ENCODE results near the gene C4orf36.
"Not testable (repeated sequence)": the region's sequence is repeated elsewhere in the genome, so short reads cannot be mapped to it uniquely, and the experiment has no call there.

C4orf36 gene

GRCh38 chr4:86917212-86918039, 25.2 kb upstream of the C4orf36 start:
- no peak for DNase-seq (ENCODE audit: extremely low read depth in 1 of 2, low read depth in 1 of 2)

GRCh38 chr4:86916392-86916791, 24.2 kb upstream of the C4orf36 start:
- DNase-seq (ENCODE audit: extremely low read depth in 1 of 2, low read depth in 1 of 2) = no peak

DNA sequence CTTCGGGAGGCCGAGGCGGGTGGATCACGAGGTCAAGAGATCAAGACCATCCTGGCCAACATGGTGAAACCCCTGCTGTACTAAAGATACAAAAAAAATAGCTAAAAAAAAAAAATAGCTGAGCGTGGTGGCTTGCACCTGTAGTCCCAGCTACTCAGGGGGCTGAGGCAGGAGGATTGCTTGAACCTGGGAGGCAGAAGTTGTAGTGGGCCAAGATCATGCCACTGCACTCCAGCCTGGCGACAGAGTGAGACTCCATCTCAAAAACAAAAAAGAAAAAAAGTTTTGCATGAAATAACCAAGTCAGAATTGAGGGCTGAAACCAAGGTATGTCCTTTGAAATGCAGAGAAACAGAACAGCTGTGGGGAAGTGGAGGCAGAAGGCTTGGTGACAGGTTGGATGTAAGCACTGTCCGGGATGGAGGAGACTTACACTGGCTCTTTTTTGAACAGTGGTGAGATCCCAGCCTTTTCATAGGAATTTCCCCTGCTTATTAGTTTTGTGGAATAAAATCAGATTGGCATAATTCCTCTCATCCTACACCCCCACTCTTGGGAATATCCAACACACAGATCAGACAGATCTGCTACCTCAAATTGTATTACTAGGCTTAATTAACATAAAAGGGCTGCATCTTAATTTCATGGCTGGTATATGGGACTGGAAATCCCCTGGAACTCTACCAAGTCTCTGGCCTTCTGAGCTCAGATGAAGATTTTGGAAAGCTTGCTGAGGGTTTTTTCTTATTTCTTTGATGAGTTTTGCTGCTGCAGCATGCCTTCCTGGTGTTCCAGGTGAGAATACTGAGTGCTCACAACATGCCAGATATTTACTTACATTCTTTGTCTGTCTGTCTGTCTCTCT, 18.8 kb upstream of the C4orf36 start:
- no peak for DNase-seq (ENCODE audit: extremely low read depth in 1 of 2, low read depth in 1 of 2)

- DNase-seq (ENCODE audit: extremely low read depth in 1 of 2, low read depth in 1 of 2) = no peak
These were observed 18.1 kb upstream of the C4orf36 start for GRCh38 chr4:86910369-86910768.

- DNase-seq (ENCODE audit: extremely low read depth in 1 of 2, low read depth in 1 of 2) = no peak
These were observed 17.5 kb upstream of the C4orf36 start for GRCh38 chr4:86909546-86910295.

- no peak for DNase-seq (ENCODE audit: extremely low read depth in 1 of 2, low read depth in 1 of 2)
These were observed 16.0 kb upstream of the C4orf36 start for GRCh38 chr4:86908251-86908657.

- DNase-seq (ENCODE audit: extremely low read depth in 1 of 2, low read depth in 1 of 2) = no peak
These were observed 9.6 kb upstream of the C4orf36 start for GRCh38 chr4:86901864-86902263.

GRCh38 chr4:86898562-86898961, 6.3 kb upstream of the C4orf36 start:
- DNase-seq (ENCODE audit: extremely low read depth in 1 of 2, low read depth in 1 of 2) = no peak

DNA sequence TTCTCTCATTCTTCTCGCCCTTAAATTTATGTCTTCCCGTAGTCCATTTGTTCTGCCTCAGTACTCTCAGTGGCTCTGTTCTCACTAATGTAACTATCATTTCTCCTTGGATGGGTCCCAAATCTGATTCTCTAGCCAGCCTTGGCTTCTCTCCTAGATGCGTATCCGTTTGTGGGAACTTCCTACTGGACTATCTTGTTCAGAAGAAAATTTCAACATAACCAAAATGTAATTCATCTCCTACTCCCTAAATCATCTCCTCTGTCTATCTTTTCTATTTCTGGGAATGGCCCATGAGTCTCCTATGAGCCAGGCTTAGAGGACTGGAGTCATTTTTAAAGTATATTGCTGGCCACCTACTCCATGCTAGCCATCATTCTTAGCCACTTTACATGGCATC, 4.4 kb upstream of the C4orf36 start:
- no peak for DNase-seq (ENCODE audit: extremely low read depth in 1 of 2, low read depth in 1 of 2)

DNA sequence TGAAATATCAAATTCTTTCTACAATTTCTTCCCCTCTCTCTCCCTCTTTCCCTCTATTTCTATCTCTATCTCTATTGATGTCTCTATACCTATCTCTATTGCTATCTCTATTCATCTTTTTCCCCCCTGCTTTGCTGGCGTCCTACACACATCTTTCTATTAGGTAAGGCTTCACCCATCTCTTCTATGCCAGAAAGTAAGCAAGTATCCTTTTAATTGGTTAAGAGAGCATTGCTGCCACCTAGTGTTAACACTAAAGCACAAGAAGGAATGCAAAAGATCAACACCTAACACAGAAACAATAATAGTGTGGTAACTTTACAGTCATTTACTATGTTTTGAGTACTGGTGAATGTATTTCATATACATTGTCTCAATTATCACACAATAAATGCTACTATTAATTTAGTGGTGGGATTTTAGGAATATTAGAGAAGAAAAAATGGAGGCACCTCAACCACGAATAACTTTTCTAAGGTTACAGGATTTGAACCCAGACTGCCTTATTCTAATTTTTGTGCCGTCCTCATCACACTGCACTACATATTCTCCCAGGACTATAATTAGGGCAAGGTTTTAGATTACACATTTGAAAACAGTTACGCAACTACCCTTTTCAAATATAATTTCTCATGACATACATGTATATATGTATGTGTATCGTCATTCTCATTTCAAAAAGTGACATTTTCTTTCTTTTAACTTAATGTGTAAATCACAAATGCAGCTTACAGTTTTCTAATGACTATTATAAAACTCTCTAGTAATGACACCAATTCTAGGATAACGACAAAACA, 3.7 kb upstream of the C4orf36 start:
- no peak for DNase-seq (ENCODE audit: extremely low read depth in 1 of 2, low read depth in 1 of 2)

DNA sequence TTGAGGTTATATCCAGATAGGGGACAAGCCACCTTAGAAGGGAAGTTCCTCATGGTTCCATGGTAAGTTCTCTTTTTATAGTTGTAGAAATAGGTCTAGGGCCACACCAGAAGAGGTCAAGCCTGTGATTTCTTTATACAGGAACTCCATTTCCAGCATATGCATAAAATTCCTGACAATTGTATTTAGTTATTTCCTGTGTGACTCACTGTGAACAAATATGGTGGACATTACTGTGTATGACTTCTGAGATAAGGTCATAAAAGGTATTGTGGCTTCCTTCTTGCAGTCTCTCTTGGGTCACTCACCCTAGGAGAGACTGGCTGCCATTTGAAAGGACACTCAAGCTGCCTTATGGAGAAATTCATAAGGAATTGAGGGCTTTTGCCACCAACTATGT, 2.2 kb upstream of the C4orf36 start:
- no peak for DNase-seq (ENCODE audit: extremely low read depth in 1 of 2, low read depth in 1 of 2)

DNA sequence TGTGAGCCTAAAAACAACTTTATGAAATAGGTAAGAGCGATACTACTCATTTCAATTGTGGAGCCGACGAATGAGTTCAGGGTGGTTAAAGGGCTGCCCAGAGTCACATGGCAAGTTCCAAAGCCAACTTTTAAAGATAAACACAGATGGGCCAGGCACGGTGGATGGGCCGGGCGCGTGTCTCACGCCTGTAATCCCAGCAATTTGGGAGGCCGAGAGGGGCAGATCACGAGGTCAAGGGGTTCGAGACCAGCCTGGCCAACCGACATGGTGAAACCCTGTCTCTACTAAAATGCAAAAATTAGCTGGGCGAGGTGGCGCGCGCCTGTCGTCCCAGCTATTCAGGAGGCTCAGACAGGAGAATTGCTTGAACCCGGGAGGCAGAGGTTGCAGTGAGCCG, 914 bp upstream of the C4orf36 start:
- no peak for DNase-seq (ENCODE audit: extremely low read depth in 1 of 2, low read depth in 1 of 2)

GRCh38 chr4:86892636-86892960, 376 bp upstream of the C4orf36 start:
- DNase-seq (ENCODE audit: extremely low read depth in 1 of 2, low read depth in 1 of 2) = no peak

- no peak for DNase-seq (ENCODE audit: extremely low read depth in 1 of 2, low read depth in 1 of 2)
These were observed 1.4 kb downstream of the C4orf36 start for GRCh38 chr4:86890790-86891189.

- no peak for DNase-seq (ENCODE audit: extremely low read depth in 1 of 2, low read depth in 1 of 2)
These were observed 12.6 kb downstream of the C4orf36 start for GRCh38 chr4:86879641-86880040.

DNA sequence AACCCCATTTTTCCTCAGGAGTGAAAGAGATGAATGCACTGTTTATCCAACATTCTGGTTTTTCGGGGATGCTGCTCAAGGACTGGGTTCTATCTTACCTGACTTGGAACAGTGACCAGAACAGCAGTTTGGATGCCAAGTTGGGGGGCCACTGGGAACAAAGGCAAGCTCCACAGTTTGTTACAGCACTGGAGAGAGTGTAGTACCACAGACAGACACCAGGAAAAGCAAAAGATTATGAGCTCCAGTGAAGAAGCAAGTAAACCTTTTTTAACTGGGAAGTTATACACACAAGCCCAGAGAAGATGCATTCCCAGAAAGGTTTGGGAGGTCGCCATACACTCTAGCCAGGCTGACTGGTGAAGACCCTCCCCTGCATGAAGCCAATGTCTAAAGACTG, 13.6 kb downstream of the C4orf36 start:
- no peak for DNase-seq (ENCODE audit: extremely low read depth in 1 of 2, low read depth in 1 of 2)

DNA sequence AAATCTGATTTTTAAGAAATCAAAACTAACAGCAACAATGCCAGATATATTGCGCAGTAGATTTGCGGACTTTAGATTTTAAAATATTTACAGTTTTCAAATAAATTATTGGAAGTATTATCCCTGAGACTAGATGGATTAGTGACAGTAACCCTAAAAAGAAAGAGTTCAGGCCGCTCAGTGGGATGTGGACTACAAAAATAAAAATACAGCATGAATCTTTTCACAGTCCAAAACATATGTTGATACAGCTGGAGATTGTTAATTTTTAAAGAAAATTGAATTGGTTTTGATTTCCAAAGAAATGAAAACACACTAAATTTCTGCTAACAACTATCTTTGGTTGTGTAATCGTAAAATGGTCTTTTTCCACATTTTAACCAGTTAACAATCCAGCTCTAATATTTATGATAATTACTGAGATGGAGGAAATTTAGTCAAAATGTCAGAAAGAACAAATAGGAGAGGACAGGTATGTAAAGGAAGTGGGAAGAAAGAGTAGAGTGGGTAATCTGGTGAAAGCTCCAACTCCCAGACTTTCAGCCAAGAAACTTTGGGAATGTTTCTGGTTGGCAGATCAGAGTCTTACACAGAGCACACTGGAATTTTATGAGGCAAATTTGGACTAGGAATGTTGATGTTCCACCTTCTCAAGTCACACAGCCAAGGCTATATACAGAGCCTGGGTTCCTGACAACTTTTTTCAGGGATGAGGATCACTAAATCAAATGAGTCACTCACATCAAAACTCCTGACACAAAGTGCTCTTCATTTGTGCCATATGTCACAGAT, 15.1 kb downstream of the C4orf36 start:
- DNase-seq (ENCODE audit: extremely low read depth in 1 of 2, low read depth in 1 of 2) = no peak

- DNase-seq (ENCODE audit: extremely low read depth in 1 of 2, low read depth in 1 of 2) = not testable (repeated sequence)
These were observed 16.8 kb downstream of the C4orf36 start for GRCh38 chr4:86875436-86875835.

GRCh38 chr4:86872135-86872534, 20.1 kb downstream of the C4orf36 start:
- DNase-seq (ENCODE audit: extremely low read depth in 1 of 2, low read depth in 1 of 2) = no peak
